ENCODE measurements around the gene TOMM40.
"Not testable (repeated sequence)": the region's sequence is repeated elsewhere in the genome, so short reads cannot be mapped to it uniquely, and the experiment has no call there.

Gene TOMM40

GRCh38 chr19:44879309-44880065 is 11.6 kb upstream of the TOMM40 start:
- DNase-seq (ENCODE audit: low read depth) = no peak
- no peak overlapping the region for H3K4me3 ChIP-seq (ENCODE audit: low read depth, low read length)
- TF ChIP-seq CTCF (IDR thresholded peaks at IDR 0.05; ENCODE audit: insufficient read depth, low read depth, low read length, missing control alignments) = no peak

DNA sequence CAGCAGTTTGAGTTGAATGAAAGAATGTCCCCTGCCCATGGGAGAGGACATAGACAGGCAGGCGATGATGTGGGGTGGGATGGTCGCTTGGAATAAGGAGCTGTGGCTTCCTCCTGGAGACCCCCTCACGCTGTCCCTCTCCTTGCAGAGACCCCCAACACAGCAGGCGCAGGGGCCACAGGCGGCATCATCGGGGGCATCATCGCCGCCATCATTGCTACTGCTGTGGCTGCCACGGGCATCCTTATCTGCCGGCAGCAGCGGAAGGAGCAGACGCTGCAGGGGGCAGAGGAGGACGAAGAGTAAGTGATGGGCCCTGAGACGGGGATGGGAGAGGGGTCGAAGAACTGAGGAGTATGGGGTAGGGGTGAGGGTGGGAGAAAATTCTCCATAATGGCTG is 9.0 kb upstream of the TOMM40 start:
- TF ChIP-seq CTCF (IDR thresholded peaks at IDR 0.05; ENCODE audit: insufficient read depth, low read depth, low read length, missing control alignments) = no peak
- no peak overlapping the region for H3K4me3 ChIP-seq (ENCODE audit: low read depth, low read length)
- no peak for DNase-seq (ENCODE audit: low read depth)

GRCh38 chr19:44882619-44883397 is 8.2 kb upstream of the TOMM40 start:
- DNase-seq (ENCODE audit: low read depth); H3K4me3 ChIP-seq (ENCODE audit: low read depth, low read length): not testable (repeated sequence)

DNA sequence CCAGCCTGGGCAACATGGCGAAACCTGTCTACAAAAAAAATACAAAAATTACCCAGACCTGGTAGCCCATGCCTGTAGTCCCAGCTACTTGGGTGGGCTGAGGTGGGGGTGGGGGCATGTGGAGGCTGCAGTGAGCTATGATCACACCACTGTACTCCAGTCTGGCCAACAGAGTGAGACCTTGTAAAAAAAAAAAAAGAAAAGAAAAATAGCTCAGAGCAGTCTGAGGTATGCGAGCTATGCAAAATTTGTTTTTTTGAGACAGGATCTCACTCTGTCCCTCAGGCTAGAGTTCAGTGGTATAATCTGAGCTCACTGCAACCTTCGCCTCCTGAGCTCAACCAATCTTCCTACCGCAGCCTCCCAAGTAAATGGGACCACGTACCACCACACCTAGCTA is 7.1 kb upstream of the TOMM40 start:
- no peak for TF ChIP-seq CTCF (IDR thresholded peaks at IDR 0.05; ENCODE audit: insufficient read depth, low read depth, low read length, missing control alignments)
- no peak overlapping the region for H3K4me3 ChIP-seq (ENCODE audit: low read depth, low read length)
- DNase-seq (ENCODE audit: low read depth) = no peak

GRCh38 chr19:44884566-44884965 is 6.5 kb upstream of the TOMM40 start:
- no peak for TF ChIP-seq CTCF (IDR thresholded peaks at IDR 0.05; ENCODE audit: insufficient read depth, low read depth, low read length, missing control alignments)
- DNase-seq (ENCODE audit: low read depth) = no peak

GRCh38 chr19:44886141-44886540 is 4.9 kb upstream of the TOMM40 start:
- no peak for TF ChIP-seq CTCF (IDR thresholded peaks at IDR 0.05; ENCODE audit: insufficient read depth, low read depth, low read length, missing control alignments)
- DNase-seq (ENCODE audit: low read depth) = no peak
- H3K4me3 ChIP-seq (ENCODE audit: low read depth, low read length) = no peak overlapping the region

More at GRCh38 chr19:44884566-44884965, 6.5 kb upstream of the TOMM40 start:
- H3K4me3 ChIP-seq (ENCODE audit: low read depth, low read length) = no peak overlapping the region

DNA sequence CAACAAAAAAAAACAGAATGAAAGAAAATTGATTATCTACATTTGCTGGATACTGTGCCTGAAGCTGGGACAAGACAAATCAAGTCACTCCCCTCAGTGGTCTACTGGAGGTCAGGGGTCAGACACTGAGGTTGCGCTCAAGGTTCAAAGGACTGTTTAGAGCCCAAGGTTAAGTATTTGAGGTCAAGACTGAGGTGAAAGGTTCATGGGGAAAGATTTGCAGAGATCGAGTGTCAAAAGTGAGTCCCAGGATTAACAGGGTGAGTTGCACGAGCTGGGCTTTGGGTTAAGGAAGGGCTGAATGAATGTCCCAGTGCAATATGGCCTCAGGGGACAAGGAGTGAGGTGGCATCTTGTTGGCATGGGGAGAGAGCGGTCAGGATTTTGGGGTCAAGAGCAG is 3.4 kb upstream of the TOMM40 start:
- DNase-seq (ENCODE audit: low read depth) = no peak
- TF ChIP-seq CTCF (IDR thresholded peaks at IDR 0.05; ENCODE audit: insufficient read depth, low read depth, low read length, missing control alignments) = no peak
- H3K4me3 ChIP-seq (ENCODE audit: low read depth, low read length) = no peak overlapping the region

DNA sequence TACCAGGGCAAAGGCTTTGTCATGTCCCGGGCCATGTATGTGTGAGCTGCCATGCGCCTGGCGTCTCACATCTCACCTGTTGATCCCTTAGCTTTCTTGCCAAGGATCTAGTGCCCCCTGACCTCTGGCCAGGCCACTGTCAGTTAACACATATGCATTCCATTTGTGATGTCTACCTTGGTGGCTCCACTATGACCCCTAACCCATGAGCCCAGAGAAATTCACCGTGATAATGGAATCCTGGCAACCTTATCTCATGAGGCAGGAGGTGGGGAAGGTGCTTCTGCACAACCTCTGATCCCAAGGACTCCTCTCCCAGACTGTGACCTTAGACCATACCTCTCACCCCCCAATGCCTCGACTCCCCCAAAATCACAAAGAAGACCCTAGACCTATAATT is 2.7 kb upstream of the TOMM40 start:
- DNase-seq (ENCODE audit: low read depth); H3K4me3 ChIP-seq (ENCODE audit: low read depth, low read length): not testable (repeated sequence)

Data from GM12865 (cell line).